Measurements from ENCODE around the gene SERP1. TPM values are rescaled to one million over a fixed set of nuclear protein-coding genes. Genes with fewer than 3 reads are reported as not detected.
A peak's percentile ranks its signal among the peaks of the same experiment; 100 is the strongest.

The SERP1 gene
- total RNA-seq, 4 donors from 2014 or later, result 96.9 to 341 (median 275) TPM

- peaks cover 0 to 7% (median 3%) of the 10 kb centered on the region in 4 donors for H3K4me1 ChIP-seq
- TF ChIP-seq POLR2A (IDR thresholded peaks at IDR 0.05) (no peak), EP300 (IDR thresholded peaks at IDR 0.05; ENCODE audit: low read depth) (no peak), CTCF (IDR thresholded peaks at IDR 0.05) (no peak), POLR2AphosphoS5 (IDR thresholded peaks at IDR 0.05) (no peak)
- intact Hi-C loops (cut with DNase I; ENCODE audit: low total_unique reads) (no loop called here), in situ Hi-C loops (cut with MboI; ENCODE audit: low pct_ligation_motif_present in 1 of 4, low pct_unique_long_range_greater_than_20kb in 1 of 4, low sequenced_read_pairs in 3 of 4) (loop anchor here in 2 of 4 donors (25.0 kb wide), 2 partner anchors 174 to 324 kb away; partner anchors contain the start of gene ERICH6 (in 1 of the 2))
- no peaks in the 10 kb centered on the region for H3K27me3 ChIP-seq
- no peak overlapping the region for H3K27ac ChIP-seq
- peaks cover 0 to 7% (median 0%) of the 10 kb centered on the region in 4 donors for H3K36me3 ChIP-seq
- 62 to 67% methylated on average over 6 to 10 of the region's 10 CpGs for WGBS, 2 donors (ENCODE audit: low coverage in 1 of 2)
- no peak overlapping the region for H3K4me3 ChIP-seq
- no peak for DNase-seq
- no peaks in the 10 kb centered on the region for H3K9me3 ChIP-seq
Observed at GRCh38 chr3:150538324-150539208, 7.7 kb downstream of the SERP1 start.

GRCh38 chr3:150535204-150535603 lies 11.1 kb downstream of the SERP1 start:
- Histone ChIP-seq H3K36me3 (no peaks in the 10 kb centered on the region), H3K27me3 (no peaks in the 10 kb centered on the region), H3K4me3 (no peak overlapping the region), H3K27ac (no peak overlapping the region), H3K4me1 (no peaks in the 10 kb centered on the region), H3K9me3 (no peaks in the 10 kb centered on the region)
- in situ Hi-C loops (cut with MboI; ENCODE audit: low pct_ligation_motif_present in 1 of 4, low pct_unique_long_range_greater_than_20kb in 1 of 4, low sequenced_read_pairs in 3 of 4), result loop anchor here in 2 of 4 donors (25.0 kb wide), 2 partner anchors 177 to 327 kb away; partner anchors contain the start of gene ERICH6 (in 1 of the 2)
- no peak for DNase-seq
- intact Hi-C loops (cut with DNase I; ENCODE audit: low total_unique reads), result no loop called here
- TF ChIP-seq CTCF (IDR thresholded peaks at IDR 0.05) (no peak), EP300 (IDR thresholded peaks at IDR 0.05; ENCODE audit: low read depth) (no peak), POLR2AphosphoS5 (IDR thresholded peaks at IDR 0.05) (no peak)
- 72 to 79% methylated on average over 2 to 4 of the region's 4 CpGs for WGBS, 2 donors (ENCODE audit: low coverage in 1 of 2)

GRCh38 chr3:150531775-150532174 lies 14.5 kb downstream of the SERP1 start:
- intact Hi-C loops (cut with DNase I; ENCODE audit: low total_unique reads), result no loop called here
- no peaks in the 10 kb centered on the region for H3K36me3 ChIP-seq
- in situ Hi-C loops (cut with MboI; ENCODE audit: low pct_ligation_motif_present in 1 of 4, low pct_unique_long_range_greater_than_20kb in 1 of 4, low sequenced_read_pairs in 3 of 4), result loop anchor here in 2 of 4 donors (25.0 kb wide), 2 partner anchors 181 to 331 kb away; partner anchors contain the start of gene ERICH6 (in 1 of the 2)
- H3K4me1 ChIP-seq, result no peaks in the 10 kb centered on the region
- no peak for DNase-seq
- TF ChIP-seq POLR2A (IDR thresholded peaks at IDR 0.05) (no peak), CTCF (IDR thresholded peaks at IDR 0.05) (no peak), POLR2AphosphoS5 (IDR thresholded peaks at IDR 0.05) (no peak)
- H3K4me3 ChIP-seq, result no peak overlapping the region
- H3K27ac ChIP-seq, result no peak overlapping the region
- H3K9me3 ChIP-seq, result no peaks in the 10 kb centered on the region
- H3K27me3 ChIP-seq, result no peaks in the 10 kb centered on the region

GRCh38 chr3:150528354-150528797 lies 17.9 kb downstream of the SERP1 start:
- WGBS, 2 donors (ENCODE audit: low coverage in 1 of 2), result 6 to 15% methylated on average over 2 of the region's 2 CpGs
- H3K27me3 ChIP-seq, result no peaks in the 10 kb centered on the region
- H3K4me3 ChIP-seq, result no peak overlapping the region
- no peaks in the 10 kb centered on the region for H3K9me3 ChIP-seq
- TF ChIP-seq CTCF (IDR thresholded peaks at IDR 0.05), result peak; percentile 6 to 23 (median 19)
- no peak for TF ChIP-seq EP300 (IDR thresholded peaks at IDR 0.05; ENCODE audit: low read depth)
- in situ Hi-C loops (cut with MboI; ENCODE audit: low pct_ligation_motif_present in 1 of 4, low pct_unique_long_range_greater_than_20kb in 1 of 4, low sequenced_read_pairs in 3 of 4) (loop anchor here in 2 of 4 donors (25.0 kb wide), 2 partner anchors 184 to 334 kb away; partner anchors contain the start of gene ERICH6 (in 1 of the 2)), intact Hi-C loops (cut with DNase I; ENCODE audit: low total_unique reads) (no loop called here)
- H3K4me1 ChIP-seq, result no peaks in the 10 kb centered on the region
- DNase-seq, result no peak
- no peak overlapping the region for H3K27ac ChIP-seq
- H3K36me3 ChIP-seq, result no peaks in the 10 kb centered on the region

Data from transverse colon (tissue), 4 donors.